ENCODE data around the gene AP2A1. TPM values are rescaled to one million over a fixed set of nuclear protein-coding genes. Genes with fewer than 3 reads are reported as not detected.

The AP2A1 gene
- total and polyA plus RNA-seq, 9 of the 15 experiments (the other 6 are each of a cell fraction or from before 2014, with no cell fraction given) = 0.55 to 150 (median 31.9) TPM

- peak; percentile 90 for TF ChIP-seq PBX2 (CRISPR knock-in tag; IDR thresholded peaks at IDR 0.05; ENCODE audit: low read depth)
- TF ChIP-seq PBX2 (tag; conservative IDR thresholded peaks at IDR 0.05; ENCODE audit: low read depth) = peak; percentile 96
- no peak for TF ChIP-seq ZNF436 (CRISPR knock-in tag; IDR thresholded peaks at IDR 0.05)
- no peak; the same call in 1 of the 2 replicates for TF ChIP-seq CBX1 (IDR thresholded peaks at IDR 0.05; ENCODE audit: low read depth)
- peak in 1 of 2 experiments; percentile 32; a peak in 1 of 3 replicates for TF ChIP-seq CBX3 (IDR thresholded peaks at IDR 0.05; ENCODE audit: borderline replicate concordance in 1 of 2, low read length in 2 of 2)
- TF ChIP-seq CEBPB (tag; IDR thresholded peaks at IDR 0.05) = peak; percentile 47; the same call in 1 of the 2 replicates
- TF ChIP-seq HDAC1 (IDR thresholded peaks at IDR 0.05) = peak in 1 of 2 experiments; percentile 74; a peak in 2 of 4 replicates
- no peak for TF ChIP-seq ZMIZ1 (IDR thresholded peaks at IDR 0.05; ENCODE audit: low read depth in 2 of 2, low read length in 2 of 2)
- no peak for TF ChIP-seq ZNF589 (CRISPR knock-in tag; IDR thresholded peaks at IDR 0.05; ENCODE audit: low read depth)
- no peak for TF ChIP-seq STAG1 (CRISPR knock-in tag; IDR thresholded peaks at IDR 0.05; ENCODE audit: borderline replicate concordance)
- no peak for TF ChIP-seq ZNF318 (IDR thresholded peaks at IDR 0.05; ENCODE audit: borderline replicate concordance in 1 of 2, low read depth in 1 of 2)
Observed at GRCh38 chr19:49766007-49766929, 533 bp upstream of the AP2A1 start (continued).
